ENCODE results near the gene WDR45B.
A peak's percentile ranks its signal among the peaks of the same experiment; 100 is the strongest.

Gene WDR45B

DNA sequence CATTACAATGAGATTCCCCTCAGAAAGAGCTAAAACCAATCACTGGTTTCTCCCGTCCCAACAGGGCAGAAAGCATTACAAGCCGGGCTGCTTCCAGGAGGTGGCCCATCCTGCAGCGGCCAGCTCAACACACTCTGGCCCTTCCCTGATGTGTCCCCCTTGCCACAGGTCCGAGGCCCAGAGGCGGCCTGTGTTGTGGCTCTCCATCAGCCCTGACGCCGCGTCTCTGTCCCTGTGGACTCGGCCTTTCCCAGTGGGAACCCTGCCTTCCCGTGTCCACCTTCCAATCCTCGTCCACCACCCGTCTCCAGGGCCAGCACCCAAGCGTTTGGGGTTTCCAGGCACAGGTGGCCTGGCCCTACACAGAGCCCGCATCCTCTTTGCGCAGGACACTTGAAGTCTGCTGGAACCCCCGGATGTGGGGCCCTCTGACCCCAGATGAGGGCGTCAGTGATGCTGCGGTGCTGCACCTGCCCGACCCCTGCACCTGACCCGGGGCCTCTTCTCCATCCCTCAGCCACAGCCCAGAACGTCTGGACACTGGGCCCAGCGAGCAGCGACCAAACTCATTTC, 29.2 kb upstream of the WDR45B start:
- no peak for DNase-seq (ENCODE audit: low spot score)

DNA sequence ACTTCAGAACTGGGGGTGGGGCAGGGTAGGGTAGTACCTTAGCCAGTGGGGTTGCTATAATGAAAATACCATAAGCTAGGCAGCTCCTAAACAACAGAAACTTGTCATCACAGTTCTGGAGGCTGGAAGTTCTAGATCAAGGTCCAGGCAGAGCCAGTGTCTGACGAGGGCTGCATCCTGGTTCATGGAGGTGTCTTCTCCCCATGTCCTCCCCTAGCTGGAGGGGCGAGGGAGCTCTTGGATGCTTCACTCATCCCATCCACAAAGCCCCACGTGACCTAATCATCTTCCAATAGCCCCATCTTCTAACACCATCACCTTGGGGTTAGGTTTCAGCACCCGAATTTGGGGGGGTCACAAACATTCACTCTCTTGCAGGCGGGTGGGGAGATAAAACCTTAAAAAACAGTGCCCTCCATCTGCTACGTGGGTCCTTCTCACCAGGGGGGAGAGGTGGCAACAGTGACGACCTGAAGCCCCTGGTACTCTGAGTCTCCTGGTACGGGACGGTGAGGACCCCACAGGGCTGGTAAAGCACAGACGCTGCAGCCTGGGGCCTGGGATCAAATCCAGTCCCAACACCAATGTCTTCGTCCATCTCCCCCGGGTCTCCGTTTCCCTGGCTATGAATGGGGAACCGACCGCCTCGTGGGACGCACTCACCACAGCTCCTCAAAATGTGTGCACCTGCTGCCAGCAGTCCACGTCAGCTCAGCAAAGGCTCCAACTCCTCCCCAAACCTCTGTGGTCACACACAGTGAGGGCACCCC, 27.4 kb upstream of the WDR45B start:
- peak; percentile 25 for DNase-seq (ENCODE audit: low spot score)

DNA sequence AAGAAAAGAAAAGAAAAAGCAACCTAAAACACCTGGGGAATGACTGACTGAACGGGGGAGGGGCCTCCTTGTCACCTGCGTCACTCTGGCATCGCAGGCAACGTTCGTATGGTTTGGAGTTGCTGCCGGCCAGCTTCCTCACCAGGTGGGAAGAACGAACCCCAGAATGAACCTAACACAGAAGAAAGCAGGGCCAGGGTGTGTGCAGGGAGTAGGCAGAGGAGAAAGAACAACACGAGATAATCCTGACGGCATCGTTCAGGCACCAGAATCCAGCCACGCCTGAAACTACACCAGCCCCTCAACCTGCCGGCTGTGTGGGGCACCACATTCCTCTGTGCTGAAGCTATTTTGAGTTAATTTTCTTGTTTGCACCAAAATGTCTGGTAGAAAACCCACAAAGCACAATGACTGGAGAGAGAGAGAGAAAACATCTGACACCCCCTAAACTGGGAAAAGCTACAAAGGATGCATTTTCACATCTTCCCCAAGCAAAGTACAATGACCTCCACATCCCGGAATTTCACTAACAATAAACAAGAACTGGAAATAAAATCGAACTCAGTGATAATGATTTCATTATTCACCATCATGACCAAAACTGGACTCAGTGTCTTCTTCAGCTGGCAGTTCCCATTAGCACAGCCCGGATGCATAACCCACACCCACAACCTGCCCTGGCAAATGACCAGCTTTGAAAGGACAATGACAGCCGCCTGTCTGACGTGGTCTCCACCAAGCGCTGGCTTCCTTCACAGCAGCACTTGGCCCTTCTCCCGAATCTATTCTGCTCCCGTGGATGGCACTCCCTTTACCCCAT, 26.6 kb upstream of the WDR45B start:
- no peak for DNase-seq (ENCODE audit: low spot score)

DNA sequence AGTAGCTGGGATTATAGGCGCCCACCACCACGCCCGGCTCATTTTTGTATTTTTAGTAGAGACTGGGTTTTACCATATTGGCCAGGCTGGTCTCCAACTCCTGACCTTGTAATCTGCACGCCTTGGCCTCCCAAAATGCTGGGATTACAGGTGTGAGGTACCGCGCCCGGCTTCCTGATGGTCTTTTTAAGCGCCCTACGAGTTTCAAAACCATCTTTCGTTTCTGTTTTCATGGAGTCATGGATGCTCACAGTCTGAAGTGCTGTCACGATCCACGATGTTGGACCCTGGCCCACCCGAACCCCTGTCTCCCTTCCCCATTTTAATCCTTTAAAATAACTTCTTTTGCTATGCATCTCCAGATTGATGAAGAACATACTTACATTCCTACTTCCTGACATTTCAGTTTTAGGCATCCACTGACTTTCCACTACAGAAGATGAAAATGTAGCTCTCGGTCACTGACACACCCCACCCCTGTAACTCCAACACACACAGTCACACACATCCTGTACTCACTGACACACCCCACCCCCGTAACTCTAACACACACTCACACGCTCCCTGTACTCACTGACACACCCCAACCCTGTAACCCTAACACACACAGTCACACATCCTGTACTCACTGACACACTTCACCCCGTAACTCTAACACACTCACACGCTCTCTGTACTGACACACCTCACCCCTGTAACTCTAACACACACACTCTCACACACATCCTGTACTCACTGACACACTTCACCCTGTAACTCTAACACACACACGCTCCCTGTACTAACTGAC, 22.6 kb upstream of the WDR45B start:
- no peak for DNase-seq (ENCODE audit: low spot score)

DNA sequence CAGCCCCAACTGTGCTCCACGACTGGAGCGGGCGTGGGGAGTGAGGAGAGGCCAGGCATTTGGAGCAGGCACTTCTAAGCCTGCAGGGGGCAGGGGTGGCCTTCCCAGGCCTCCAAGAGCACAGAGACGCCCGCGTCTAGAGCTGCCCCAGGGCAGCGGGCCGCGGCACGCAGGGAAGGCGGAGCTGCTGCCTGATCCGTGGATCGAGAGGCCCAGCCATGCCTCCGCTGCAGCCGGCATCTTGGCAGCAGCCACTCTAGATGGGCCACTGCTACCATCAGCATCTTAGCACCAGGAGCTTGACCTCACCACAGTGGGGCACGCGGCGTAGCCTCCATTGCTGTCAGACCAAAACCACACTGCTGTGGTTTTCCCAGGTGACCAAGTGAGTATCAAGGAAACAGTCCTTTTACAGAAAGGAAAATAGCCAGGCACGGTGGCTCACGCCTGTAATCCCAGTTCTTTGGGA, 20.4 kb upstream of the WDR45B start:
- peak; percentile 74 for DNase-seq (ENCODE audit: low spot score)

DNA sequence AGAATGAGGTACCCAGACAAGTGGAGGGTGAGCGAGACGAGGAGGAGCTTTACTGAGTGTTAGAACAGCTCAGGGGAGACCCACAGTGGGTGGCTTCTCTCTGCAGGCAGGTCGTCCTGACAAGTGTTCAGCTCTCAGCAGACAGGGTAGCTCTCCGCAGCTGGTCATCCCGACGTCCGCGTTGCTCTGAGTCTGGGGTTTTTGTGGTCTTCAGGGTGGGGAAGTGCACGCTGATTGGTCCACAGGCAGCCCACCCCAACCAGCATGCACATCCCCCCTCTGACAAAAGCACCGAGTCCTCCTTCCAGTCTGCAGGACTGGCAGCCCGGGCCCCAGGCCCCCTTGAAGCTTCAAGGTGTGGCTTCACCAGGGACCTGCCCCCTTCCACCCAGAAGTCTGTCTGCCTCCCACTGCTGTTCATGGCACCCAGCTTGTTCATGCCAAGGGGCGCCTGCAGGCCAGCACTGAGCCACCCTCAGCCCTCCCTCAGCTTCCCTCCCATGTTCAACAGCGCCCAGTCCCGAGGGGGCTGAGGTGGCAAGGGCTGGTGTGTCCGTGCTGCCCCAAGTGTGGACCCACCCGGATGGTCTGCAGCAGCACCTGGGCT, 19.9 kb upstream of the WDR45B start:
- no peak for DNase-seq (ENCODE audit: low spot score)

DNA sequence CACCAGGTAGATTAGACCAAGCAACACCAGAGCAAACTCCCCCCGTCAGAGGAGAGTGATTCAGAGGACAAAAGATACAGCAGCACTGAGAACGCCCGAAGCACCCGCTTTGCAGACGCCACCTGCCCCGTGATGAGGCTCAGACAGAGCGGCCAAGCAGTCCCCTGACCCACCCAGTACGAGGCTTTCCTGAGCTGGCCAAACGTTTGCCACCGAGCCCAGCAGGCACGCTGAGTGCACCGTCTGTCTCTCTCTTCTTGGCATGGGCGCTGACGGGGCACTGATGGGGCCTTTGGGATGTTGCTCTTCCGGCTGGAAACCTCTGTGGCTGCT, 19.4 kb upstream of the WDR45B start:
- DNase-seq (ENCODE audit: low spot score): no peak

DNA sequence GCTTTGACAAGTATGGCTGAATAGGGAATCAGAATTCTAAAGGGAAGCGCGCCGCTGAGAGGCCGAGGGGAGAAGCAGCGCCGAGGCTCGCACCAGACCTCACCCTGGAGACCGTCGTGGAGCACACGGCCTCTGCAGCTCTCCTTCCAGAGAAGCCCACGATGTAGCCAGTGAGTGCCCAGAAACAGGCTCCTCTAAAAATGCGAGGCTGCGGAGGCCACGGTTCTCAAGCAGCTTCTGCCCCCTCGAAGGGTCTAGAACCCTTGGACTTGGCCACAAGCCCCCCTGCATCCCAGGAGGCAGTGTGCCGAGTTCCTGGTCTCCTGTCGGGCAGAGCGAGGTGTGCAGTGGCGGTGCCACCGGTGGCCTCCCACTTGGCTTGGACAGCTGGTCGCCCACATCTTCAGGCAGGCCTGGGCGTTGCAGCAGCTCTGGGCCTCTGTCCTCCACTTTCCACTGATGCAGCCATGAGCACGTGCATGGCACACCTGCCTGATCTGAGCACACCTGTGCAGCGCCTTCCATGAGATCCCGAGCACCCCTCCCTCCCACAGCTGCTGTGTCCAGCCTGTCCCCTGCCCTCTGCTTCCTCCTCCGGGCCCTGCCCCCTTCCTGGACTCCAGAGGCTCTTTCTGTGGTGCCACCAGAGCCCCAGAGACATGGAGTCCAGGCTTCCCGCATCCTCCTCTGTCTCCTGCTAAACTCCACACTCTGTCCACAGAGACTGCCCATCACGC, 18.9 kb upstream of the WDR45B start:
- DNase-seq (ENCODE audit: low spot score): no peak

DNA sequence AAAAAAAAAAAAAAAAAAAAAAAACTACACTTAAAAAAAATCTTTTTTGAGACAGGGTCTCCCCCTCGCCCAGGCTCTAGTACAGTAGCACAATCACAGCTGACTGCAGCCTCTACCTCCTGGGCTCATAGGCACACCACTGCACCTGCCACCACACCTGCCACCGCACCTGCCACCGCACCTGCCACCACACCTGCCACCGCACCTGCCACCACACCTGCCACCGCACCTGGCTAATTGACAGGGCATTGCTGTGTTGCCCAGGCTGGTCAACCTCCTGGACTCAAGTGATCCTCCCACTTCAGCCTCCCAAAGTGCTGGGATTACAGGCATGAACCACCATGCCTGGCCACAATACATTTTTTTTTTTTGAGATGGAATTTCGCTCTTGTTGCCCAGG, 17.6 kb upstream of the WDR45B start:
- no peak for DNase-seq (ENCODE audit: low spot score)

DNA sequence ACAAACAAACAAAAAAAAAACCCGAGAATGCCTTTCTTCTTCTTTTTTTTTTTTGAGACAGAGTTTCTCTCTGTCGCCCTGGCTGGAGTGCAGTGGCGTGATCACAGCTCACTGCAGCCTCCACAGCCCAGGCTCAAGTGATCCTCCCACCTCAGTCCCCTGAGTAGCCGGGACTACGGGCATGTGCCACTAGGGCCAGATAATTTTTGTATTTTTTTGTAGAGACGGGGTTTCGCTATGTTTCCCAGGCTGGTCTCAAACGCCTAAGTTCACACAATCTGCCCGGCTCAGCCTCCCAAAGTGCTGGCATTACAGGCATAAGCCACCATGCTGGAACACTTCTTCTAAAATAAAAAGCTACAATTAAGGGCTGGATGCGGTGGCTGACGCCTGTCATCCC, 17.0 kb upstream of the WDR45B start:
- no peak for DNase-seq (ENCODE audit: low spot score)

DNA sequence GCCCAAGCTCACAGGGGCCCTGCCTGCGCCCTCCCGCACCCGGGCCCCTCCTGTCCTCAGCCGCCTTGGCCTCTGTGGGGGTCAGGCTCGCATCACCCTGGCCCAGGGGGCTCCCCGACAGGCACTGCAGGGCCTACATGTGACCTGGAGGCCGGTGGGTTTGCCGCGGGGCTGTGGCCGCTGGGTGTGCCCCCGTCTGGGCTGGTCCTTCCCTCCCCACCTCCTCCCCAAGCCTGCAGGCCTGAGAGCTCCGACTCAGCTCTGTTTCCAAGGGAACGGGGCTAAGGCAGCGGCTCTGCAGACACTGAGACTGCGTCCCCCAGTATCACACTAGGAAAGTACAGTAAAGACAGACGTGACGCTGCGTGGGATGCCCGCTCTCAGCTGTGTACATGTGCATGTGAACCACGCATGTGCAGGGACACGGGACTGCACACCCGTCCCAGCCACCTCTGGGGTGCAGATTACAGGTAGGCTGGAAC, 16.5 kb upstream of the WDR45B start:
- no peak for DNase-seq (ENCODE audit: low spot score)

DNA sequence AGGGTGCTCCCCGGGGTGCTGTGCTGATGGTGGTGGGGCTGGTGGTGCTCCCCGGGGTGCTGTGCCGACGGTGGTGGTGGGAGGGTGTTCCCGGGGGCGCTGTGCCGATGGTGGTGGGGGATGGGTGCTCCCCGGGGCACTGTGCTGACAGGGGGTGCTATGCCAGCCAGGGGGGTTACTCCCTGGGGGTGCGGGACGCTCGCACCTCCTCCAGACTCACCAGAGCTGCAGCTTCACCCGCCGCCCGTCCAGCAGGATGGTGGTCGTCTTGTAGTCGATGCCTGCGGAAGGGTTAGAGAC, 16.0 kb upstream of the WDR45B start:
- no peak for DNase-seq (ENCODE audit: low spot score)

DNA sequence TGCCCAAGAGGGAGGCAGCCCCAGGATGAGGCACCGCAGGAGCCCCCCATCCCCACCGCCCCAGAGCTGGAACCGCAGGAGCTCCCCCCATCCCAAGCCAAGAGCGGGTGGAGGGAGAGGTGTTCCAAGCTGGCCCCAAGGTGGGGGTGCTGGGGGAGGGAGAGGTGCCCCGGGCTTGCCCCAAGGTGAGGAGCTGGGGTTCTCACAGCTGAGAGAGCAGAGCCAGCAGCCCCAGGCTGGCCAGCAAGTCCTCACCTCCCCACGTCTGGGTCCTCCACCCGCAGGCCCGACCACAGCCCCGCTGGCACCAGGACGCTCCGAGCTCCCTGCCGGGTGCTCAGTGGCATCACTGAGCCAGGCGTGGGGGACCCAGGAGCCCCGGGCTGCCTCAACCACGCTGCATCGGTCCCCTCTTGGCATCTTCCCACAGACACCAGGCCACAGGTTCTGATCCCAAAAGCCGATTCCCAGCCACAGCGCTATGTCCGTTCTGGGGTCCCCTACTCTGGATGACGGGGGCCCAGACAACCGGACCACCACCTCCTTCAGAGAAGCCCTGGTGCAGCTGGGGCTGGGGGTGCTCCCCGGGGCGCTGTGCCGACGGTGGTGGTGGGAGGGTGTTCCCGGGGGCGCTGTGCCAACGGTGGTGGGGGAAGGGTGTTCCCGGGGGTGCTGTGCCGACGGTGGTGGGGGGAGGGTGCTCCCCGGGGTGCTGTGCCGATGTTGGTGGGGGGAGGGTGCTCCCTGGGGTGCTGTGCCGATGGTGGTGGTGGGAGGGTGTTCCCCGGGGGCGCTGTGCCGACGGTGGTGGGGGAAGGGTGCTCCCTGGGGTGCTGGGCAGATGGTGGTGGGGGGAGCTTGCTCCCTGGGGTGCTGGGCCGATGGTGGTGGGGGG, 15.4 kb upstream of the WDR45B start:
- no peak for DNase-seq (ENCODE audit: low spot score)

DNA sequence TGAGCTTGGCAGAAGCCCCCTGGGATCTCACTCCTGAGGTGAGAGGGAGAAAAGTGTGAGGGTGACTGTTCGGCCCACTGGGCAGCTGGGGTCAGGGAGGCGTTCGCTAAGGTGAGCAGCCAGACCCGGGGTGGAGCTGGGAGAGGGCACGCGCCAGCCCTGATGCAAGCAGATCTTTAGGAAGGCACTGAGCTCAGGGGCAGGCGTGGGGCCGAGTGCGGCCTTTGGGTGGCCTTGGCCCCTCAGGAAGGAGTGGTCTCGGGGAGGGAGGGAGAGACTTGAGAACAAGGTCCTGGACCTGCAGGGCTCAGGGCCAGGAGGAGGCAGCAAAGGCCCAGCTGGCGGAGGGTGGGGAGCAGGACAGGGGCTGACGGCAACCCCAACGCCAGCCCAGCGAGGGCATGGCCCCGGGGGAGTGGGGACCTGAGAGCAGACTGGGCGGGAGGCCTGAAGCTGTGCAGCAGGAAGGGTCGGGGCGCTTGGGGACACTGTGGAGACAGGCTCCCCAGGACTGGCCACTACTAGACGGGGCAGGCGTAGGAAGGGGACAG, 14.5 kb upstream of the WDR45B start:
- DNase-seq (ENCODE audit: low spot score): no peak

DNA sequence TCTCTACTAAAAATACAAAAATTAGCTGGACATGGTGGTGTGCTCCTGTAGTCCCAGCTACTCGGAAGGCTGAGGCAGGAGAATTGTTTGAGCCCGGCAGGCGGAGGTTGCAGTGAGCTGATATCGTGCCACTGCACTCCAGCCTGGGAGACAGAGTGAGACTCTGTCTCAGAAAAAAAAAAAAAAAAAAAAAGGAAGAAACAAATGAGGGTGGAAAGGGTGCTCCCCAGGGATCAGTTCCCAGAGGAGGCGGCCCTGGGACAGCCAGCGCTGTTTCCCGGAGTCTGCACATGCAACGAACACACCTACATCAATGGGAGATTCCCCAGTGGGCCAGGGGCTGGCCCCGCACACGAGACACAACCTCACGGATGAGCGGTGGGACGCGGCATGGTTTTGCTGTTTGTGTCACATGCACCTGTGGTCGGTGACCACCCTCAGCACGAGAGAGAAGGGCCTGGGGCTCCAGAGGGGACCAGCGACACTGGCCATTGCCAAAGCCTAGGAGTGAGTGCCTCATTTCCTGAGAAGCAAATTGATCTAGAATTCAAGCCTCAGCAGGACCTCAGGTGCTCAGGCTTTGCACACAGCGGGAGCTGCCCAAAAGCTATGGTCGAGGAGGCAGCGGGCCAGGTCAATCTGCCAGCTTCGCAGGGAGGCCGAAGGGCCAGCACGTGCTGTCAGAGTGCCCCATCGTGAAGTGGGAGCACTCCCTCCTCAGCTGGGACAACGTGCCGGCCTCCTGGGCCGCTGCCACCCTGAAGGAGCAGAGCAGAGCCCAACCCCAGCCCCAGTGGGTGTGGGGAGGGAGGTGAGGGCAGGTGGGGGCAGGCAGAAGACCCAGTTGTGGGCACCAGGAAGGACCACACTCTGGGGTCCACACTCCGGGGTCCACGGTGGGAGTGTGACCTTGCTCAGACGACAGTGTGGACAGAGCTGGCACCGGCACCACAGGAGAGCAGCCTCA, 13.8 kb upstream of the WDR45B start:
- no peak for DNase-seq (ENCODE audit: low spot score)

DNA sequence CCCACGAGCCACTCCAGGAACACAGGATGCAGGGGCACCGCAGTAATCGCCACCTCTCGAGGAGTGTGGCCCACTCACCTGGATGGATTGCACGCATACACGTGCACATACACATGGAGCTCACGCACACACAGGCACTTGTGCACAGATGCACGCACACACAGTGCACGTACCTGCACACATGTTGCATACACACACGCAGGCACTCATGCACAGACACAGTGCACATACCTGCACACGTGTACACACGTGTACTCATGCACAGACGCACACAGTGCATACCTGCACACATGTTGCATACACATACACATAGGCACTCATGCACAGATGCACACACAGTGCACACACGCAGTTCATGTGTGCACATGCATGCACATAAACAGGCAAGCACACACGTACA, 11.6 kb upstream of the WDR45B start:
- no peak for DNase-seq (ENCODE audit: low spot score)

DNA sequence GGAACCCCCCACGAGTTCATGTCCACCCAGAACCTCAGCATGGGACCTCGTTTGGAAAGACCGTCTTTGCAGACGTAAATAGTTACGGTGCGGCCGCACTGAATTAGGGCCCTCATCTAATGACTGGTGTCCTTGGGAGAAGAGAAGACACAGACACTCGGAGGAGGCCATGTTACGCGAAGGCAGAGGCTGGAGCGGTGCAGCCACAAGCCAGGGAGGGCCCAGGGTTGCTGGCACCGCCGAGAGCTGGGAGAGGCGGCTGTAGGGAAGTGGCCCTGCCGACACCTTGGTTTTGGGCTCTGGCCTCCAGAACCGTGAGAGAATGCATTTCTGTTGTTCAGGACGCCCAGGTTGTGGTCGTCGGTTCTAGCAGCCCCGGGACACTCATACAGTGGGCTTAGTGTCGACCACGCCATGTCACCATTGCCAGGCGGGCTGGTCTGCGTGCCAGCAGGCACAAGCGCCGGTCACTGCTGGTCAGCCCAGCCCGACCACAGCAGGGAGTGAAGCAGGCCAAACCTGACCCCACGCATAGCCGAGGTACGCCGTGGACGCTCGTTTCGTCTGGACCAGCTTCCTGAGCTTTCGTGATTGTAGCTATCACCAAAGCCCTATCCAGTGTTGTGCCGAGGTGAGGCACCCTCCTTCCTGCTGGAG, 10.7 kb upstream of the WDR45B start:
- DNase-seq (ENCODE audit: low spot score): no peak

DNA sequence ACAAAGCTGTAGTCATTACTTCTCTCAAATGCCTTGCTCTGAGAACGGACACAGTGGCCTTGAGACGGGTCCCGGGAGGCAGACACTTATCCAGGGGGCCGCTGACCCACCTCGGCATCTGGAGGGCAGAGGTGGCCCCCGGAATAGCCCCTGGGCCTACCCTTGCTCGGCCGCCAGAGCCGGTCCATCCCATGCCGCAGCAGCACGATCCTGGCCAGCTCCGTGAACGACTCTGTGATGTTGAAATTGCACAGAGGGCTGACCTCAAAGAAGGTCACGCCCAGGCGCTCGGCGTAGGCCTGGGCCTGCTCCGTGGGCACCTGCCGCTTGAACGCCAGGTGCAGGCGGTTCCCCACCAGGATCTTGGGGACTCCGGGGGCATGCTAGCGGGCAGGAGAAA, 10.1 kb upstream of the WDR45B start:
- DNase-seq (ENCODE audit: low spot score): no peak
